ENCODE results near the gene GDF2.

GDF2 gene

DNA sequence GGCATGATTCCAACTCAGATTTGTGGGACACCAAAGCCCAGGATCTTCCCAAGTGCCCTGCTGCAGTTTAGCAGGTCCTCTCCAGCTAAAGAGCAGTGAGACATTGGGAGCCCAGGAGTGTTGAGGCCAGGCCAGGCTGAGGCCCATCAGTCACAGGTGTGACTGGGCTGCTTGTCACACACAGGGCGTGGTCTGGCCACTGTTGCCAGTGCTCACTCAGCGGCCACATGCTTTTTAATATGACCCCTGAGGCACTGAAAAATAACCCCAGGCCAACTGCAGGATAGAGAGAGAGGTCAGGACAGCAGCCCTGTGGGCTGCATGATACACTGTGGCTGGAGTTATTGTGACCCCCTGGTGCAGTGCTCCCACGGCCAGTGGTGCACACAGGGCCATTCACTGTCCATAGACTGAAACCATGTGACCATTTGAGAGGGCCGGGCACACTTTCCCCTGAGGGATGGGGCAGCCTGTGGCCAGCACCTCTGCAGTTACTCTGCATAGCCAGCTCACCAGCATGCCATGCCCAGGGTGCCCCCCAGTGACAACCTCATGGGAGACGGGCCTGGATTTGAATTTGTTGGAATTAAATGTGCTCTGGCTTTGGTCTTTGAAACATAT is 4.2 kb downstream of the GDF2 start:
- TF ChIP-seq, protein P1, sequence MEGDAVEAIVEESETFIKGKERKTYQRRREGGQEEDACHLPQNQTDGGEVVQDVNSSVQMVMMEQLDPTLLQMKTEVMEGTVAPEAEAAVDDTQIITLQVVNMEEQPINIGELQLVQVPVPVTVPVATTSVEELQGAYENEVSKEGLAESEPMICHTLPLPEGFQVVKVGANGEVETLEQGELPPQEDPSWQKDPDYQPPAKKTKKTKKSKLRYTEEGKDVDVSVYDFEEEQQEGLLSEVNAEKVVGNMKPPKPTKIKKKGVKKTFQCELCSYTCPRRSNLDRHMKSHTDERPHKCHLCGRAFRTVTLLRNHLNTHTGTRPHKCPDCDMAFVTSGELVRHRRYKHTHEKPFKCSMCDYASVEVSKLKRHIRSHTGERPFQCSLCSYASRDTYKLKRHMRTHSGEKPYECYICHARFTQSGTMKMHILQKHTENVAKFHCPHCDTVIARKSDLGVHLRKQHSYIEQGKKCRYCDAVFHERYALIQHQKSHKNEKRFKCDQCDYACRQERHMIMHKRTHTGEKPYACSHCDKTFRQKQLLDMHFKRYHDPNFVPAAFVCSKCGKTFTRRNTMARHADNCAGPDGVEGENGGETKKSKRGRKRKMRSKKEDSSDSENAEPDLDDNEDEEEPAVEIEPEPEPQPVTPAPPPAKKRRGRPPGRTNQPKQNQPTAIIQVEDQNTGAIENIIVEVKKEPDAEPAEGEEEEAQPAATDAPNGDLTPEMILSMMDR (IDR thresholded peaks at IDR 0.05; ENCODE audit: low read depth, low read length): no peak
- no peak for DNase-seq (ENCODE audit: extremely low read depth, low read depth)

DNA sequence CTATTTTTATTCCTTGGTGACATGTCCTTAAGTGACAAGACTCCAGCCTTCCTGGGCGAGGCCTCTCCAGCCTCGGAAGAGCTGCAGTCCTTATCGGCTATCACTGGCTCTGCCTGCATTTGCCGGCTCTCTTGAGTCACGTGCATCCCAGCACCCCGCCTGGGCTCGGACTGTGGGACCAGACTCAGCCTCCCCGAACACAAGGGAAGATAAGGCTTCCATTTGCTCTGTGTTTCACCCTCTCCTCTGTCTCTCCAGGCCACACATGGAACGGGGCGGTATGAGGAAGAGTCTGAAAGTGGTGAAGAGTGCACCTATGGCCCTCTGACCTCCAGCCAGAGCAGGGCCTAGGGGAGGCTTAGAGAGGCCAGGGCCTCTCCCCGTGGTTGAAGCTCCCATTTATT is 4.7 kb downstream of the GDF2 start:
- no peak for DNase-seq (ENCODE audit: extremely low read depth, low read depth)
- TF ChIP-seq, protein P1 (IDR thresholded peaks at IDR 0.05; ENCODE audit: low read depth, low read length): no peak

- TF ChIP-seq, protein P1 (IDR thresholded peaks at IDR 0.05; ENCODE audit: low read depth, low read length): no peak
- DNase-seq (ENCODE audit: extremely low read depth, low read depth): no peak
Observed at GRCh38 chr10:47329855-47330254, 7.6 kb downstream of the GDF2 start.

GRCh38 chr10:47330366-47330765 is 8.1 kb downstream of the GDF2 start:
- TF ChIP-seq, protein P1 (IDR thresholded peaks at IDR 0.05; ENCODE audit: low read depth, low read length): no peak
- DNase-seq (ENCODE audit: extremely low read depth, low read depth): no peak

DNA sequence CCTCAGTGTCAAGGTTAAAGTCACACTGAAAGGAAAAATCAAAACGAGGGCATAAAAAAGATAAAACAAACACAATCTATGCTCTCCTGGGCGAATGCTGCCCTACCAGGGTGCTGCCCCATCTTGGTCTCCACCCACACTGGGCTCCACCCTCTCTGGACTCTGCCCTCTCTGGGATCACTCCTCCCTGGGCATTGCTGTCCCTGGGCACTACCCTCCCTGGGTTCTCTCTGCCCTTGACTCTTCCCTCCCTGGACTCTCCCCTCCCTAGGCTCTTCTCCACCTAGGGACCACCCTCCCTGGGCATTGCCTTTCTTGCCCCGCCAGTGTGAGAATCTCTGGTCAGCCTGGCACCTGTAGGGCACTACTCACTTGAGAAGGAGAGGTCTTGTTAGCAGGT is 8.6 kb downstream of the GDF2 start:
- DNase-seq (ENCODE audit: extremely low read depth, low read depth): no peak
- TF ChIP-seq, protein P1 (IDR thresholded peaks at IDR 0.05; ENCODE audit: low read depth, low read length): no peak

DNA sequence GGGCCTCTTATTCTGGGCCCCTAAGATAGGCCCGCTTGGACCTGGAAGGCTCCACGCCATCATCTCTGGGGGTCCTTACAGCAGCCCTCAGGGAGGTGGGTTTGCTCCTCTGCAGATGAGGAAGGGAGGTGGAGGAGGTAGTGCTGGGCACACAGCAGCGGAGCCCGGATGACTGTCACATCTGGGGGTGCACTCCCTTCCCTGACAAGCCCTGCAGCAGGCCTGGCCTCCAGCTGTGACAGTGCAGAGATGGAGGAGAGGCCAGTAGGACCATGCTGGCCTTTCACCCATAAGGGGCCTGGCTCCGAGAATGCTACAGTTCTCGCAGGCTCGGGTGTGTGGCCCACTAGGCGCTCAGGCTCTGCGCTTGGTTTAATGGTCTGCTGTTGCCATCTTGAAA is 9.2 kb downstream of the GDF2 start:
- DNase-seq (ENCODE audit: extremely low read depth, low read depth): no peak
- TF ChIP-seq, protein P1 (IDR thresholded peaks at IDR 0.05; ENCODE audit: low read depth, low read length): no peak

DNA sequence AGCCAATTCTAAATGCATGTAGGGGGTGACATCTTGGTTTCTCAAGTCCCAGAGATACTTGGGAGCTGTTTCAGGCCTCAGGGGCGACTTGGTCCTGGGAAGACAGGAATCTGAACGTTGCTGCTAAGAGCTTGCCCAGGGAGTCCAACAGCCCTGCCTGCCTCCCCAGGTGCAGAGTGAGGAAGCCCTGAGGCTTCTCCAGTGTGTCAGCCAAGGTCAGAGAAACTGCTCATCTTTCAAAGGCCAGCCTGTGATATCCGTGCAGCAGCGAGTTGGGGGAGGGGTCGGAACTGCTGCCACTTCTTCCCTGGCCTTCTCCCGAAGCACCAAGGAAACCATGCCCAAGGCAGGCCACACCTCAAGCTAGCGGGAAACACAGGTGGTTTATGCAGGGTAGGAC is 9.7 kb downstream of the GDF2 start:
- DNase-seq (ENCODE audit: extremely low read depth, low read depth): no peak

More for the DNA sequence above, 9.7 kb downstream of the GDF2 start:
- TF ChIP-seq, protein P1 (IDR thresholded peaks at IDR 0.05; ENCODE audit: low read depth, low read length): no peak
